ENCODE results near the gene DLST.

DNA sequence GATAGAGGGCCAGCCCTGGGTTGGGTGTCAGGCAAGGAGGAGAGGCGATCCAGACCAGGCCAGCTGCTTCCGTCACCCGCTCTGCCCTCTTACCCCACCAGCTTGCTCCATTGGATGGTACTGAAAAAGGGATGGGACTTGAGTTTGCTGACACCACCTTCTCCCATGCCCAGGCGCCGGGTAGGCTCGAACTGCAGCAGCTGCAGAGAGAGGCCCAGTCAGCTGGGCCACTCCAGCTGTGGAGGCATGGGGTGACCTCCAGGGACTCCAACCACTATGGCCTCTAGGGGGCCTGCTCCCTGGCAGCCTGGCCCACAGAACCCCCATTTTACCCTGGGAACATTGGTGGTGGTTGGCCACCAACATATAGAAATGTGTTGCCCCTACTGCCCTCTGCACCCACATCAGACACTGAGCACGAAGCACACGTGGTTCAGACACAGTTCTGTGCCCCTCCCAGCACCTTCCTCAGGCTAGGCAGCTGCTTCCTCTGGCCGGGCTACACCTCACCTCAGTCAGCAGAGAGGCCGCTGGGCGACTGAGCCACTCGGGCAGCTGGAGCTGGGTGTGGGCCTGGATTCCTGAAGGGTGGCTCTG is 25.3 kb downstream of the DLST start:
- TF ChIP-seq POLR2A (IDR thresholded peaks at IDR 0.05) = no peak
- TF ChIP-seq EP300 (IDR thresholded peaks at IDR 0.05) = no peak
